GM12878 (cell line): Measurements from ENCODE around the gene TOX2. TPM values are rescaled to one million over a fixed set of nuclear protein-coding genes. Genes with fewer than 3 reads are reported as not detected.

Experiments used
- ATAC-seq: fragments of 200-7000 bp; cut with Tn5 transposase; 3 replicates; pipeline ENCODE4 v1.9.1; 2020; ENCODE audit warnings: mild to moderate bottlenecking, moderate library complexity
- BruUV-seq: library from RNA; stranded (reverse); fragments of 400-500 nt; replicated peaks from 2 replicates; lab custom pipeline; 2021; lab: Mats Ljungman, UMichigan
- CTCF ChIA-PET: fragments of 300-600 bp; sonication (Branson Sonifier 250); formaldehyde crosslinking; extraction: SDS; loops from one replicate; lab custom pipeline; 2021; ENCODE audit warnings: inconsistent platforms; lab: Yijun Ruan, JAX
- POLR2A ChIA-PET: fragments of 350-600 bp; formaldehyde crosslinking; extraction: SDS; loops from one replicate; lab custom pipeline; 2021; ENCODE audit warnings: inconsistent platforms; lab: Charles Lee
- RAD21 ChIA-PET: fragments of 300-600 bp; sonication (Branson Sonifier 250); formaldehyde crosslinking; loops from one replicate; lab custom pipeline; 2023; ENCODE audit warnings: antibody characterized with exemption; ENCODE audit not compliant: unreplicated experiment; lab: Charles Lee
- SMC1A ChIA-PET: fragments of 300-600 bp; sonication (Branson Sonifier 250); formaldehyde crosslinking; loops from one replicate; lab custom pipeline; 2023; ENCODE audit not compliant: unreplicated experiment, uncharacterized antibody; lab: Charles Lee
- DNase-seq: peaks from one replicate; pipeline ENCODE4 v3.0.0-alpha.2; 2011; ENCODE audit warnings: low read depth, low spot score
- FAIRE-seq: peaks from 3 replicates; lab custom pipeline; 2011; peaks lifted over from hg19 to GRCh38; lab: Jason Lieb, UNC
- H2AFZ ChIP-seq: 2 replicates; pipeline ENCODE4 v1.6.0; 2011; ENCODE audit warnings: low read depth, low read length, control low read depth; ENCODE audit not compliant: control insufficient read depth
- H3K27ac ChIP-seq: 2 replicates; pipeline ENCODE4 v1.5.1; 2011; ENCODE audit warnings: control low read depth; ENCODE audit not compliant: control insufficient read depth, insufficient read depth
- H3K27me3 ChIP-seq, 2 experiments: replicated peaks in 1 of 2; 2 replicates each; pipeline versions ENCODE4 v1.6.0 to v1.6.1; 2011; ENCODE audit warnings: low read length in 1 of 2; ENCODE audit not compliant: control insufficient read depth in 2 of 2, insufficient read depth in 2 of 2
- H3K36me3 ChIP-seq, 2 experiments: 2 replicates each; pipeline ENCODE4 v1.5.1; 2011; ENCODE audit warnings: low read length in 1 of 2; ENCODE audit not compliant: control insufficient read depth in 2 of 2, insufficient read depth in 2 of 2
- H3K4me1 ChIP-seq: 2 replicates; pipeline ENCODE4 v1.6.1; 2011; ENCODE audit warnings: mild to moderate bottlenecking, low read length, moderate library complexity, mixed read lengths; ENCODE audit not compliant: control insufficient read depth, insufficient read depth
- H3K4me2 ChIP-seq: 2 replicates; pipeline ENCODE4 v1.6.0; 2011; ENCODE audit warnings: control low read depth; ENCODE audit not compliant: control insufficient read depth, insufficient read depth
- H3K4me3 ChIP-seq: fragments of 200-600 bp; sonication (generic); 2 replicates; pipeline ENCODE4 v1.5.1; 2016
- H3K79me2 ChIP-seq: 2 replicates; pipeline ENCODE4 v1.6.0; 2011; ENCODE audit warnings: low read length; ENCODE audit not compliant: control insufficient read depth, insufficient read depth
- H3K9ac ChIP-seq: 2 replicates; pipeline ENCODE4 v1.8.0; 2011; ENCODE audit warnings: low read length, control low read depth, mixed read lengths; ENCODE audit not compliant: control insufficient read depth, insufficient read depth
- H3K9me3 ChIP-seq: replicated peaks from 3 replicates; pipeline ENCODE4 v1.5.1; 2011; ENCODE audit warnings: mild to moderate bottlenecking, low read length; ENCODE audit not compliant: control insufficient read depth, insufficient read depth
- H4K20me1 ChIP-seq: 2 replicates; pipeline ENCODE4 v1.6.0; 2011; ENCODE audit not compliant: control insufficient read depth, insufficient read depth
- ASH2L ChIP-seq: fragments of 300-600, 200-600 bp; sonication (generic); IDR thresholded peaks from 2 replicates; pipeline ENCODE4 v1.6.1; 2017; ENCODE audit warnings: low read depth, mild to moderate bottlenecking, borderline replicate concordance
- EED ChIP-seq: sonication (generic); IDR thresholded peaks from 2 replicates; pipeline ENCODE4 v1.6.1; 2016; ENCODE audit warnings: antibody characterized with exemption, low read depth
- KAT2A ChIP-seq: conservative IDR thresholded peaks from 2 replicates; pipeline ENCODE4 v1.6.1; 2011; ENCODE audit warnings: low read depth, low read length; ENCODE audit not compliant: control insufficient read depth
- PAX5 ChIP-seq: IDR thresholded peaks from 2 replicates; pipeline ENCODE4 v1.6.1; 2011; ENCODE audit warnings: low read depth, low read length, borderline replicate concordance
- SMARCA5 ChIP-seq: fragments of 450-650 bp; IDR thresholded peaks from 2 replicates; pipeline ENCODE4 v1.6.1; 2017; ENCODE audit warnings: mild to moderate bottlenecking
- SRF ChIP-seq, 2 experiments: IDR thresholded peaks; 2 replicates each; pipeline ENCODE4 v1.6.1; 2011; ENCODE audit warnings: low read depth in 2 of 2, low read length in 2 of 2, mild to moderate bottlenecking in 1 of 2, moderate library complexity in 1 of 2
- WGBS: methylation state at CpG from one replicate; pipeline ENCODE4 v1.1.6; 2016; ENCODE audit warnings: low lambda C conversion rate; ENCODE audit not compliant: insufficient replicate concordance, insufficient coverage; ENCODE audit errors: missing lambda C conversion rate; 5-methylcytosine and 5-hydroxymethylcytosine counted together
- in situ Hi-C: fragments of 300-500 bp; cut with MboI; formaldehyde crosslinking; loops from 9 replicates; pipeline ENCODE4 v1.14.3; 2018; ENCODE audit warnings: mixed read lengths
- intact Hi-C: fragments of 100-400 bp; cut with micrococcal nuclease; formaldehyde crosslinking; loops from one replicate; pipeline ENCODE4 v1.14.2; 2022; ENCODE audit not compliant: unreplicated experiment
- polyA plus RNA-seq, 11 experiments: library from polyadenylated mRNA; depleted of rRNA in 4 of 11; unstranded in 6 of 11; stranded (reverse) in 5 of 11; fragments of >200 nt; fragmentation: Nextera tagmentation in 4 of 11; fragmentation: Illumina TruSeq in 1 of 11; extraction: Ambion mirVana in 4 of 11; extraction: Trizol in 1 of 11; gene quantifications; 1 replicate in 1 of 11; 2 replicates in 10 of 11; pipeline versions ENCODE4 v1.2.1 to v1.2.3, GENCODE V29; 2011 to 2016; ENCODE audit warnings: inconsistent platforms in 2 of 11, missing spikeins in 2 of 11, low read depth in 1 of 11
- total RNA-seq, 4 experiments: library from RNA; depleted of rRNA in 3 of 4; stranded (reverse); fragments of >200 nt in 3 of 4; fragmentation: Illumina TruSeq in 1 of 4; extraction: Trizol in 1 of 4; gene quantifications; 2 replicates each; pipeline versions ENCODE4 v1.2.1 to v1.2.3, GENCODE V29; 2013 to 2021
- TF ChIP-seq, protein P1 (sequence below): fragments of 150-350 bp; IDR thresholded peaks from 2 replicates; pipeline ENCODE4 v1.6.1; 2016; ENCODE audit warnings: low read depth, low read length
- TF ChIP-seq, protein P2 (sequence below): IDR thresholded peaks from 2 replicates; pipeline ENCODE4 v1.6.1; 2012; ENCODE audit warnings: mild to moderate bottlenecking, low read depth, low read length

The TOX2 gene
- total and polyA plus RNA-seq, 10 of the 15 experiments (the other 5 are each of a cell fraction or from before 2014, with no cell fraction given): 2.6 to 40.5 (median 7.9) TPM

DNA sequence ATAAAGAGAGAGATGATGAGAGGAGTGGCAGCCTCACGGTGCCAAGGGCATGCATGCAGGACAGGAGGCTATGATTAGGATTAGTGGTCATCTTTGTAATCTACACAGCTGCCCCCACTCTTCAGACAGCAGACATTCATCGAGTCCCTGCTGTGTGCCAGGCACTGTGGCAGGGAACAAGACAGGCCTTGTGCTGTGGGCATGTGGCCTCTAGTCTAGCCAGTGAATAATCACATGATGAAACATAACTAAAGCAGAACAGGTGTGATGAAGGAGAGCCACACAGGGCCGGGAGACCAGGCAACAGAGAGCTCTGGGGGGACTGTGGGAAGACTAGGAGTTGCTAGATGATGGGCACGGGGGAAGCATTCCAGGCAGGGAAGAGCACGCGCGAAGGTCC, 22.2 kb downstream of the TOX2 start:
- no peak overlapping the region for H2AFZ ChIP-seq
- DNase-seq: no peak
- TF ChIP-seq KAT2A (no peak), ASH2L (no peak), PAX5 (no peak)
- in situ Hi-C loops: no loop called here
- ChIA-PET RAD21 (interaction anchor here (1.0 to 1.7 kb wide), 2 partner anchors 18 to 19 kb away, joined by 3 read pairs; no protein-coding TSS in a partner anchor), POLR2A (interaction anchor here (0.8 to 1.6 kb wide), 5 partner anchors 11 to 19 kb away, joined by 3 to 6 read pairs (median 5); no protein-coding TSS in a partner anchor), SMC1A (interaction anchor here (1.2 to 11.0 kb wide), 6 partner anchors 8 to 200 kb away, joined by 3 to 110 read pairs (median 6); no protein-coding TSS in a partner anchor), CTCF (interaction anchor here (1.0 to 8.7 kb wide), 5 partner anchors 11 to 238 kb away, joined by 3 to 69 read pairs (median 4); no protein-coding TSS in a partner anchor)
- no peak overlapping the region for H3K27ac ChIP-seq
- no peaks in the 10 kb centered on the region for H4K20me1 ChIP-seq
- no TSS peak for BruUV-seq
- no peaks in the 10 kb centered on the region for H3K36me3 ChIP-seq
- no peak overlapping the region for H3K9ac ChIP-seq
- no peaks in the 10 kb centered on the region for H3K27me3 ChIP-seq
- H3K9me3 ChIP-seq: no peaks in the 10 kb centered on the region
- no peak for FAIRE-seq
- no peak overlapping the region for H3K4me3 ChIP-seq
- 94% methylated on average over 7 of the region's 7 CpGs for WGBS
- intact Hi-C loops: no loop called here
- no peaks in the 10 kb centered on the region for H3K79me2 ChIP-seq
- H3K4me2 ChIP-seq: no peak overlapping the region
- H3K4me1 ChIP-seq: peaks cover 7% of the 10 kb centered on the region
- ATAC-seq: no peak

DNA sequence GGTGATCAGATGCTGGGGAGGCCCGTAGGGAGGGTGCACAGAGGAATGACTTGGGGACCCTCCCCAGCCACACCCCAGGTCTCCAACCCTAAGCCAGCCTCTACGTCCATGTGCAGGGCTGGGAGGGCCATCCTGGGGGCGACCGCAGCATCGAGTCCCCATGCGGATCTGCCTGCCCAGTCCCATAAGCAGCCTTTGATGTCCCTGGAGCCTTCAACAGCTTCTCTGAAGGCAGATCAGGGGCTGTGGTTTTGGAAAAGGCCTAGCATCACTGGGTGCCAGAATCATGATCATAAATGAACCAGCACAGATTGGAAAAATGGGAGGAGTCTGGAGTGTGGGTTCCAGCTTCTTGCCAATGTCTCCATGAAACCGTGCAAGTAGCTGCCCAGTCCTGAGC, 22.9 kb downstream of the TOX2 start:
- Histone ChIP-seq H3K9ac (no peak overlapping the region), H3K4me2 (no peak overlapping the region), H4K20me1 (no peaks in the 10 kb centered on the region), H2AFZ (no peak overlapping the region), H3K4me1 (peaks cover 14% of the 10 kb centered on the region), H3K36me3 (no peaks in the 10 kb centered on the region), H3K4me3 (no peak overlapping the region), H3K27me3 (no peaks in the 10 kb centered on the region), H3K27ac (no peak overlapping the region), H3K9me3 (no peaks in the 10 kb centered on the region), H3K79me2 (no peaks in the 10 kb centered on the region)
- ChIA-PET POLR2A (interaction anchor here (0.8 to 0.9 kb wide), 2 partner anchors 16 to 19 kb away, joined by 3 to 4 read pairs; no protein-coding TSS in a partner anchor), CTCF (interaction anchor here (8.7 kb wide), 1 partner anchor 13 kb away, joined by 69 read pairs; no protein-coding TSS in a partner anchor), SMC1A (interaction anchor here (1.0 to 11.0 kb wide), 5 partner anchors 8 to 27 kb away, joined by 3 to 111 read pairs (median 8); no protein-coding TSS in a partner anchor), RAD21 (interaction anchor here (1.3 to 1.8 kb wide), 2 partner anchors 40 to 187 kb away, joined by 3 to 4 read pairs; no protein-coding TSS in a partner anchor)
- BruUV-seq: no TSS peak
- DNase-seq: no peak
- 88% methylated on average over 7 of the region's 7 CpGs for WGBS
- FAIRE-seq: no peak
- intact Hi-C loops: no loop called here
- no peak for ATAC-seq
- in situ Hi-C loops: no loop called here
- no peak for TF ChIP-seq EED
- TF ChIP-seq, protein P1, sequence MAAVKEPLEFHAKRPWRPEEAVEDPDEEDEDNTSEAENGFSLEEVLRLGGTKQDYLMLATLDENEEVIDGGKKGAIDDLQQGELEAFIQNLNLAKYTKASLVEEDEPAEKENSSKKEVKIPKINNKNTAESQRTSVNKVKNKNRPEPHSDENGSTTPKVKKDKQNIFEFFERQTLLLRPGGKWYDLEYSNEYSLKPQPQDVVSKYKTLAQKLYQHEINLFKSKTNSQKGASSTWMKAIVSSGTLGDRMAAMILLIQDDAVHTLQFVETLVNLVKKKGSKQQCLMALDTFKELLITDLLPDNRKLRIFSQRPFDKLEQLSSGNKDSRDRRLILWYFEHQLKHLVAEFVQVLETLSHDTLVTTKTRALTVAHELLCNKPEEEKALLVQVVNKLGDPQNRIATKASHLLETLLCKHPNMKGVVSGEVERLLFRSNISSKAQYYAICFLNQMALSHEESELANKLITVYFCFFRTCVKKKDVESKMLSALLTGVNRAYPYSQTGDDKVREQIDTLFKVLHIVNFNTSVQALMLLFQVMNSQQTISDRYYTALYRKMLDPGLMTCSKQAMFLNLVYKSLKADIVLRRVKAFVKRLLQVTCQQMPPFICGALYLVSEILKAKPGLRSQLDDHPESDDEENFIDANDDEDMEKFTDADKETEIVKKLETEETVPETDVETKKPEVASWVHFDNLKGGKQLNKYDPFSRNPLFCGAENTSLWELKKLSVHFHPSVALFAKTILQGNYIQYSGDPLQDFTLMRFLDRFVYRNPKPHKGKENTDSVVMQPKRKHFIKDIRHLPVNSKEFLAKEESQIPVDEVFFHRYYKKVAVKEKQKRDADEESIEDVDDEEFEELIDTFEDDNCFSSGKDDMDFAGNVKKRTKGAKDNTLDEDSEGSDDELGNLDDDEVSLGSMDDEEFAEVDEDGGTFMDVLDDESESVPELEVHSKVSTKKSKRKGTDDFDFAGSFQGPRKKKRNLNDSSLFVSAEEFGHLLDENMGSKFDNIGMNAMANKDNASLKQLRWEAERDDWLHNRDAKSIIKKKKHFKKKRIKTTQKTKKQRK: no peak
- TF ChIP-seq, protein P2, sequence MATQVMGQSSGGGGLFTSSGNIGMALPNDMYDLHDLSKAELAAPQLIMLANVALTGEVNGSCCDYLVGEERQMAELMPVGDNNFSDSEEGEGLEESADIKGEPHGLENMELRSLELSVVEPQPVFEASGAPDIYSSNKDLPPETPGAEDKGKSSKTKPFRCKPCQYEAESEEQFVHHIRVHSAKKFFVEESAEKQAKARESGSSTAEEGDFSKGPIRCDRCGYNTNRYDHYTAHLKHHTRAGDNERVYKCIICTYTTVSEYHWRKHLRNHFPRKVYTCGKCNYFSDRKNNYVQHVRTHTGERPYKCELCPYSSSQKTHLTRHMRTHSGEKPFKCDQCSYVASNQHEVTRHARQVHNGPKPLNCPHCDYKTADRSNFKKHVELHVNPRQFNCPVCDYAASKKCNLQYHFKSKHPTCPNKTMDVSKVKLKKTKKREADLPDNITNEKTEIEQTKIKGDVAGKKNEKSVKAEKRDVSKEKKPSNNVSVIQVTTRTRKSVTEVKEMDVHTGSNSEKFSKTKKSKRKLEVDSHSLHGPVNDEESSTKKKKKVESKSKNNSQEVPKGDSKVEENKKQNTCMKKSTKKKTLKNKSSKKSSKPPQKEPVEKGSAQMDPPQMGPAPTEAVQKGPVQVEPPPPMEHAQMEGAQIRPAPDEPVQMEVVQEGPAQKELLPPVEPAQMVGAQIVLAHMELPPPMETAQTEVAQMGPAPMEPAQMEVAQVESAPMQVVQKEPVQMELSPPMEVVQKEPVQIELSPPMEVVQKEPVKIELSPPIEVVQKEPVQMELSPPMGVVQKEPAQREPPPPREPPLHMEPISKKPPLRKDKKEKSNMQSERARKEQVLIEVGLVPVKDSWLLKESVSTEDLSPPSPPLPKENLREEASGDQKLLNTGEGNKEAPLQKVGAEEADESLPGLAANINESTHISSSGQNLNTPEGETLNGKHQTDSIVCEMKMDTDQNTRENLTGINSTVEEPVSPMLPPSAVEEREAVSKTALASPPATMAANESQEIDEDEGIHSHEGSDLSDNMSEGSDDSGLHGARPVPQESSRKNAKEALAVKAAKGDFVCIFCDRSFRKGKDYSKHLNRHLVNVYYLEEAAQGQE: no peak
- TF ChIP-seq SRF (IDR thresholded peaks at IDR 0.05; ENCODE audit: low read depth in 2 of 2, low read length in 2 of 2): no peak
- no peak for TF ChIP-seq SMARCA5
